HepG2 (cell line): ENCODE data around the gene LIMS2.

ENCODE experiments used
- ETV6 ChIP-seq: sonication (generic); formaldehyde crosslinking; conservative IDR thresholded peaks from 2 replicates; pipeline ENCODE4 v1.4.0; 2020; ENCODE audit warnings: missing genetic modification reagents
- EZH2 ChIP-seq: conservative IDR thresholded peaks from 2 replicates; pipeline ENCODE4 v1.6.1; 2012; ENCODE audit warnings: mild to moderate bottlenecking, low read depth, low read length, moderate library complexity
- FOSL2 ChIP-seq: sonication (generic); formaldehyde crosslinking; IDR thresholded peaks from 2 replicates; pipeline ENCODE4 v1.4.0; 2020; ENCODE audit warnings: missing genetic modification reagents
- GZF1 ChIP-seq: sonication (generic); formaldehyde crosslinking; IDR thresholded peaks from 2 replicates; pipeline ENCODE4 v1.5.1; 2020; ENCODE audit warnings: mild to moderate bottlenecking, missing genetic modification reagents
- IRF2 ChIP-seq: IDR thresholded peaks from 2 replicates; pipeline ENCODE4 v1.6.1; 2018; ENCODE audit warnings: missing genetic modification reagents, missing compliant biosample characterization
- PHF21A ChIP-seq: sonication (generic); formaldehyde crosslinking; IDR thresholded peaks from 2 replicates; pipeline ENCODE4 v1.5.0; 2020; ENCODE audit warnings: mild to moderate bottlenecking, missing genetic modification reagents
- SP1 ChIP-seq, 2 experiments: fragments of 450-650 bp in 1 of 2; sonication (generic) in 1 of 2; formaldehyde crosslinking in 1 of 2; IDR thresholded peaks; 2 replicates each; pipeline versions ENCODE4 v1.4.0 to v1.6.1; 2016 to 2020; ENCODE audit warnings: missing genetic modification reagents in 1 of 2
- ZNF121 ChIP-seq: sonication (generic); formaldehyde crosslinking; IDR thresholded peaks from 2 replicates; pipeline ENCODE4 v1.5.0; 2020; ENCODE audit warnings: mild to moderate bottlenecking, missing genetic modification reagents
- ZNF124 ChIP-seq: sonication (generic); formaldehyde crosslinking; IDR thresholded peaks from 2 replicates; pipeline ENCODE4 v1.4.0; 2020; ENCODE audit warnings: missing genetic modification reagents
- ZNF274 ChIP-seq: sonication (generic); formaldehyde crosslinking; IDR thresholded peaks from 2 replicates; pipeline ENCODE4 v1.5.1; 2020; ENCODE audit warnings: mild to moderate bottlenecking, missing genetic modification reagents
- ZNF318 ChIP-seq: sonication (generic); formaldehyde crosslinking; IDR thresholded peaks from 2 replicates; pipeline ENCODE4 v1.4.0; 2020; ENCODE audit warnings: mild to moderate bottlenecking, missing genetic modification reagents
- TF ChIP-seq, protein P1 (sequence below): sonication (generic); formaldehyde crosslinking; IDR thresholded peaks from 2 replicates; pipeline ENCODE4 v1.5.0; 2020; ENCODE audit warnings: mild to moderate bottlenecking, missing genetic modification reagents, moderate library complexity

GRCh38 chr2:127645395-127646291 is 29.7 kb downstream of the LIMS2 start, which contains the start of gene GPR17:
- TF ChIP-seq EZH2 (no peak), IRF2 (CRISPR knock-in tag) (no peak), ETV6 (CRISPR knock-in tag) (no peak), SP1 (IDR thresholded peaks at IDR 0.05) (no peak), SP1 (CRISPR knock-in tag; IDR thresholded peaks at IDR 0.05) (no peak), FOSL2 (no peak), ZNF121 (CRISPR knock-in tag) (no peak), ZNF124 (CRISPR knock-in tag) (no peak), ZNF318 (no peak), ZNF274 (CRISPR knock-in tag) (no peak), GZF1 (CRISPR knock-in tag) (no peak), PHF21A (no peak)
- TF ChIP-seq, protein P1, sequence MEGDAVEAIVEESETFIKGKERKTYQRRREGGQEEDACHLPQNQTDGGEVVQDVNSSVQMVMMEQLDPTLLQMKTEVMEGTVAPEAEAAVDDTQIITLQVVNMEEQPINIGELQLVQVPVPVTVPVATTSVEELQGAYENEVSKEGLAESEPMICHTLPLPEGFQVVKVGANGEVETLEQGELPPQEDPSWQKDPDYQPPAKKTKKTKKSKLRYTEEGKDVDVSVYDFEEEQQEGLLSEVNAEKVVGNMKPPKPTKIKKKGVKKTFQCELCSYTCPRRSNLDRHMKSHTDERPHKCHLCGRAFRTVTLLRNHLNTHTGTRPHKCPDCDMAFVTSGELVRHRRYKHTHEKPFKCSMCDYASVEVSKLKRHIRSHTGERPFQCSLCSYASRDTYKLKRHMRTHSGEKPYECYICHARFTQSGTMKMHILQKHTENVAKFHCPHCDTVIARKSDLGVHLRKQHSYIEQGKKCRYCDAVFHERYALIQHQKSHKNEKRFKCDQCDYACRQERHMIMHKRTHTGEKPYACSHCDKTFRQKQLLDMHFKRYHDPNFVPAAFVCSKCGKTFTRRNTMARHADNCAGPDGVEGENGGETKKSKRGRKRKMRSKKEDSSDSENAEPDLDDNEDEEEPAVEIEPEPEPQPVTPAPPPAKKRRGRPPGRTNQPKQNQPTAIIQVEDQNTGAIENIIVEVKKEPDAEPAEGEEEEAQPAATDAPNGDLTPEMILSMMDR (CRISPR knock-in tag), result no peak; the same call in 1 of the 2 replicates
